Thoracic aorta (tissue), 2 donors: ENCODE measurements around the gene OLR1. TPM values are rescaled to one million over a fixed set of nuclear protein-coding genes. Genes with fewer than 3 reads are reported as not detected.

ENCODE experiments used
- ATAC-seq: fragments of 150-250 bp; one replicate; pipeline ENCODE4 v1.8.0; 2017; ENCODE audit warnings: low read depth; ENCODE audit not compliant: insufficient number of reproducible peaks, low FRiP score
- DNase-seq: peaks from one replicate; pipeline ENCODE4 v3.0.0-alpha.2; 2020; ENCODE audit warnings: low spot score
- H3K27ac ChIP-seq, 2 donors: fragments of 200-600 bp; sonication (generic); 1 replicate in 1 of 2; 2 replicates in 1 of 2; pipeline ENCODE4 v1.5.1; 2016; ENCODE audit warnings: mild to moderate bottlenecking in 2 of 2, moderate library complexity in 2 of 2
- H3K27me3 ChIP-seq: fragments of 200-600 bp; sonication (generic); replicated peaks from 2 replicates; pipeline ENCODE4 v1.6.0; 2016; ENCODE audit warnings: mild to moderate bottlenecking; ENCODE audit not compliant: insufficient read depth
- H3K36me3 ChIP-seq: fragments of 200-600 bp; sonication (generic); one replicate; pipeline ENCODE4 v1.5.1; 2016
- H3K4me1 ChIP-seq, 2 donors: fragments of 200-600 bp; sonication (generic); 1 replicate in 1 of 2; 2 replicates in 1 of 2; pipeline versions ENCODE4 v1.5.1 to v1.6.0; 2016; ENCODE audit warnings: low read depth in 2 of 2, mild to moderate bottlenecking in 1 of 2; ENCODE audit not compliant: control insufficient read depth in 1 of 2
- H3K4me3 ChIP-seq: fragments of 200-600 bp; sonication (generic); 2 replicates; pipeline ENCODE4 v1.5.1; 2016; ENCODE audit warnings: mild to moderate bottlenecking
- H3K9me3 ChIP-seq: fragments of 200-600 bp; sonication (generic); 2 replicates; pipeline ENCODE4 v1.5.1; 2016
- CTCF ChIP-seq: fragments of 200-600 bp; sonication (generic); IDR thresholded peaks from one replicate; pipeline ENCODE4 v1.5.1; 2019; ENCODE audit warnings: antibody characterized with exemption
- total RNA-seq, 2 donors: library from RNA; depleted of rRNA; stranded (reverse); fragments of >200 nt; gene quantifications; one replicate each; pipeline versions ENCODE4 v1.1.0 to v1.2.3, GENCODE V29; 2016

The OLR1 gene
- total RNA-seq, 2 donors from 2014 or later = 1.4 to 2.8 TPM

- Histone ChIP-seq H3K4me3 (no peak overlapping the region), H3K36me3 (no peaks in the 10 kb centered on the region), H3K27me3 (no peaks in the 10 kb centered on the region), H3K9me3 (no peaks in the 10 kb centered on the region), H3K27ac (no peak overlapping the region), H3K4me1 (no peaks in the 10 kb centered on the region)
- TF ChIP-seq CTCF = no peak
- ATAC-seq (no peak), DNase-seq (no peak)
These were observed 56.0 kb downstream of the OLR1 start for GRCh38 chr12:10115890-10116289.

DNA sequence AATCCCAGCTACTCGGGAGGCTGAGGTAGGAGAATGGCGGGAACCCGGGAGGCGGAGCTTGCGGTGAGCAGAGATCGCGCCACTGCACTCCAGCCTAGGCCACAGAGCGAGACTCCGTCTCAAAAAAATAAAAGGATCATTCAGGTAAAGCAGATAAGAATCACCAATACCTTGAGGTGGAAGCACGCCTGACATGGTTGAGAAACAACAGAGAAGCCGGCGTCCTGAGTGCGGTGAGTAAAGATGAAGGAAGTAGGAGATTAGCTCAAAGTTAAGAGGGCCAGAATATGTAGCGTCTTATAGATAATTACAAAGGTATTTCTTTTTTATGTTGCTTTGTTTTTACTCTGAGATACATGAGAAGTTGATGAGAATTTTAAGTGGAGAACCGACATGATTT lies 56.6 kb downstream of the OLR1 start:
- Histone ChIP-seq H3K36me3 (no peaks in the 10 kb centered on the region), H3K27ac (no peak overlapping the region), H3K27me3 (no peaks in the 10 kb centered on the region), H3K4me3 (no peak overlapping the region), H3K9me3 (no peaks in the 10 kb centered on the region), H3K4me1 (no peaks in the 10 kb centered on the region)
- no peak for TF ChIP-seq CTCF
- no peak for ATAC-seq
- no peak for DNase-seq

GRCh38 chr12:10113920-10114319 lies 58.0 kb downstream of the OLR1 start:
- Histone ChIP-seq H3K27me3 (no peaks in the 10 kb centered on the region), H3K4me1 (no peaks in the 10 kb centered on the region), H3K9me3 (no peaks in the 10 kb centered on the region), H3K27ac (no peak overlapping the region), H3K36me3 (no peaks in the 10 kb centered on the region), H3K4me3 (no peak overlapping the region)
- TF ChIP-seq CTCF = no peak
- no peak for DNase-seq
- no peak for ATAC-seq

GRCh38 chr12:10113075-10113474 lies 58.9 kb downstream of the OLR1 start:
- DNase-seq = no peak
- no peak for ATAC-seq
- TF ChIP-seq CTCF = no peak
- Histone ChIP-seq H3K27ac (no peak overlapping the region), H3K27me3 (no peaks in the 10 kb centered on the region), H3K4me3 (no peak overlapping the region), H3K36me3 (no peaks in the 10 kb centered on the region), H3K9me3 (no peaks in the 10 kb centered on the region), H3K4me1 (no peaks in the 10 kb centered on the region)

DNA sequence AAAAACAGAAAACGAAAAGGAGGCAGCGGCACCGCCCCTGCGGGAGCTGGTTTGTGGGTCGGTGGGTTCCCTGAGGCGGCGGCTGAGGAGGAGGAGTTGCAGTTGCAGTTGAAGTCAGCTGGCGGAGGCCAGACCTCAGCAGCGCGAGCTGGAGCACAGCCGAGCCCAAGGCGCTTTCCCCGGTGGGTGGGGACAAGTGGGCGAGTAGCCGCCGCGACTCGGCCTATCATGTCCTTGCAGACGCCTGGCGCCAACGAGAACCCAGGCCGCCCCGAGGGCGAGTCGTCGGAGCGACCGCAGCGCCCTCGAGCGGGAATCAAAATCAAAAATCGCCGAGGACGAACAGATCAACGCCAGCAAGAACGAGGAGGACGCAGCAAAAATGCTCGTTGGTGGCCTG lies 60.5 kb downstream of the OLR1 start:
- no peak for ATAC-seq
- no peaks in the 10 kb centered on the region for H3K27me3 ChIP-seq
- H3K4me3 ChIP-seq = no peak overlapping the region
- no peaks in the 10 kb centered on the region for H3K9me3 ChIP-seq
- TF ChIP-seq CTCF = no peak
- DNase-seq = no peak
- H3K27ac ChIP-seq = no peak overlapping the region
- no peaks in the 10 kb centered on the region for H3K36me3 ChIP-seq
- no peaks in the 10 kb centered on the region for H3K4me1 ChIP-seq
